Stimulated activated CD4-positive, alpha-beta T cell treated with anti-CD3 and anti-CD28 coated beads, Interleukin-15, amount 100 ng/mL, for 48 hours (primary cell): ENCODE data around the gene IRF9.
"Not testable (repeated sequence)": the region's sequence is repeated elsewhere in the genome, so short reads cannot be mapped to it uniquely, and the experiment has no call there.

ENCODE experiments used
- DNase-seq, 2 donors: peaks; one replicate each; pipeline ENCODE4 v3.0.0-alpha.2; 2020; ENCODE audit warnings: low read depth in 2 of 2

IRF9 gene

GRCh38 chr14:24194186-24194872 lies 33.3 kb downstream of the IRF9 start:
- no peak for DNase-seq

GRCh38 chr14:24194873-24195185 lies 33.8 kb downstream of the IRF9 start:
- no peak for DNase-seq

GRCh38 chr14:24195186-24196070 lies 34.4 kb downstream of the IRF9 start, which contains the start of gene TM9SF1:
TSS of gene TM9SF1 (minus strand) at chr14:24195441. CDS start at chr14:24195019, 422 bp downstream.
- peak; percentile 80 for DNase-seq

- DNase-seq: no peak
These were observed 35.3 kb downstream of the IRF9 start for GRCh38 chr14:24196071-24197055.

DNA sequence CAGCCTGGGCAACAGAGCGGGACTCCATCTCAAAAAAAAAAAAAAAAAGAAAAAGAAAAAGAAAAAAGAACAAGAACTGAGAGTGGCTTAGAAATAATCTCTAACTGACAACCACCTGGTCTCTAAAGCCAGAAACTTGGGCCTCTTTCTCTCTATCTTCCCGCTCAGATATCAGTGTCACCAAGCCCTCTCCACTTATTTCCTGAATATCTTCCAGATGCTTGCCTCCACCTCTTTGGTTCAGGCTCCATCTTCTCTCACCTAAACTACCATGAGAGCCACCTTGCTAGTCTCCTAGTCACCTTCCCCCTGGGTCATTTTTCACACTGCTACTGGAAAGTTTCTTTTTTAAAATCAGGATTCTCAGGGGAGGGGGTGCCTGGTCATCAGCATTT lies 36.0 kb downstream of the IRF9 start:
- DNase-seq: no peak

- no peak for DNase-seq
These were observed 37.9 kb downstream of the IRF9 start for GRCh38 chr14:24198814-24199524.

DNA sequence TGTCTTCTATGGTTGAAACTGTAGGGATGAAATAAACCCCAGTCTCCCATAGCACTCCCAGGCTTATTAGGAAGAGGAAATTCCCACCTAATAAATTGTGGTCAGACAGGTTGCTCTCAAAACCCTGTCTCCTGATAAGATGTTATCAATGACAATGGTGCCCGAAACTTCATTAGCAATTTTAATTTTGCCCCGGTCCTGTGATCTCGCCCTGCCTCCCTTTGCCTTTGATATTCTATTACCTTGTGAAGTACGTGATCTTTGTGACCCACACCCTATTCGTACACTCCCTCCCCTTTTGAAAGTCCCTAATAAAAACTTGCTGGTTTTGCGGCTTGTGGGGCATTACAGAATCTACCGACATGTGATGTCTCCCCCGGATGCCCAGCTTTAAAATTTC lies 41.5 kb downstream of the IRF9 start:
- DNase-seq: not testable (repeated sequence)

- DNase-seq: not testable (repeated sequence)
These were observed 42.3 kb downstream of the IRF9 start for GRCh38 chr14:24203249-24203886.

DNA sequence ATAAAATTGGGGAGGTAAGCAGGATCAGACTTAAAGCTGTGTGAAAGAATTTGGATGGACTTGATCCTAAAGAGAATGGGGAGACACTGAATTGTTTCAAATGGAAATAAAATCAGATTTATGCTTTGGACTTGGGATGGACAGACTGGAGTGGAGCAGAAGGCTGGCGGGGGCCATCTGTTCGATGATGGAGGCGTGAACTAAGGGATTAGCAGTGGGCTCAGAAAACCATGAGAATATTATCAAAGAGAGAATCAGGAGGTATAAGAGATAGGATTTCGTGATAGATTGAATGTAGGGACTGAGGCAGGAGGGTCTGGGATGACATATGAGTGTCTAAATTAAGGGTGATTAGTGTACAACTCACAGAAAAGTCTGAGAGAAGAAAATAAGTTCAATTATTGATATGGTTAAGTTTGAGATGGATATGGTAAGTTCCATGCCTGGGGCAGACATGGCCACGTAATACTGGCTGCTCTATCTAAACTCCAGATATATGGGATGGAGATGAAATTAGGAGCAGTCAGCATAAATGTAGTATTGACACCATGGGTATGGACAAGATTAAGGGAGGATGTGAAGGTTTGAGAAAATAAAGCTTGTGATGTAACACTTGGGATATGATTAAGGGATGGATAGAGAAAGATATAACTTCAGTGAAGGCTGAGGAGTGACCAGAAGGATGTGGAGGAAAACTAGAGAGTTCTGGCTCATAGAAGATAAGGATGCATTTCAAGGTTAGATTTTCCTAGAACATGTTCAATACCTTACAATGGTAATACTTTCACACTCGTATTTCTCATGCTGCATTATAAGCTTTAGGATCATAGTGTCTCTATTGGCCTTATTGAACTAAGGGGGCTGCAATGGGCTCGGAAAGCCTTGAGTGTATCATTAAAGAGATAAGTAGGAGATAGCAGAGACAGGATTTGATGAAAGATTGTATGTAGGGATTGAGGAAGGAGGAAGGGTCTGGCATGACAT lies 43.4 kb downstream of the IRF9 start:
- DNase-seq: no peak

DNA sequence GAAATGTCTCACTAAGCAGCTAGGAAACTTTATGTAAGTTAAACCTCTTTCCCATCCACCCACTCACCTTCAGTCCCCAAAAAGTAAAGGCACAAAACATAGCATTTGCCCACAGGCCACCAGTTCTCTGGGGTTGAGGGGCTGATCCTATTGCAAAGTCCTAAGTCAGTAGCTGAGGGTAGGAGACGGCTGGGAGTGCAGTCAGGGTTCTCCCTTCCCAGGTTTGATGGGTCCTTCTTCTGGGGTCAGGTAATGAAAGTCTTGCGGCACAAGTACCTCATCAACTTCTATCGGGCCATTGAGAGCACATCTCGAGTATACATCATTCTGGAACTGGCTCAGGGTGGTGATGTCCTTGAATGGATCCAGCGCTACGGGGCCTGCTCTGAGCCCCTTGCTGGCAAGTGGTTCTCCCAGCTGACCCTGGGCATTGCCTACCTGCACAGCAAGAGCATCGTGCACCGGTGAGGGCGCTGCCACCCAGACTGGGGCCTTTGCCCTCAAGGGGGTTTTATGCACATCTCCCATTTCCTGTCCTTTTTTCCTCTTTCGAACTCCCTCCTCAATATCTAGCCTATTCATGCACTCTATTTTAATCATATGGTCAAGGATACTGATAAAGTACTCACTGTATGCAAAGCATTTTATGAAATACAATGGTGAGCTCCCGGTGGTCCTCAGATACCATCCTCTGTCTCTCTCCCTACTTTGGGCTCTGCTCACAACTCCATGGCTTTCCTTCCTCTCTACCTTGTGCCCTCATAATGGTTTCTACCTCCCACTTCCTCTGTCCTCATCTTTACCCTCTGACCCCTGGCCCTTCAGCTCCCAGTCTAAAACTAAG lies 45.4 kb downstream of the IRF9 start:
- no peak for DNase-seq

- no peak for DNase-seq
These were observed 46.1 kb downstream of the IRF9 start for GRCh38 chr14:24207104-24207551.

- no peak for DNase-seq
These were observed 46.6 kb downstream of the IRF9 start for GRCh38 chr14:24207625-24208024.

- DNase-seq: no peak
These were observed 50.2 kb downstream of the IRF9 start for GRCh38 chr14:24211311-24211710.

- peak; percentile 96 for DNase-seq
These were observed 52.1 kb downstream of the IRF9 start, which contains the start of gene CHMP4A for GRCh38 chr14:24212924-24213865. TSS of gene CHMP4A (minus strand) at chr14:24213488. CDS start at chr14:24213439, 49 bp downstream.

- no peak for DNase-seq
These were observed 53.0 kb downstream of the IRF9 start for GRCh38 chr14:24213866-24214662.
